CD14-positive monocyte (primary cell): ENCODE results near the gene MARCHF3. TPM values are rescaled to one million over a fixed set of nuclear protein-coding genes. Genes with fewer than 3 reads are reported as not detected.
A peak's percentile ranks its signal among the peaks of the same experiment; 100 is the strongest.

ENCODE experiments used
- DNase-seq, 3 donors: peaks; one replicate each; pipeline ENCODE4 v3.0.0-alpha.2; 2011 to 2022
- H2AFZ ChIP-seq: 2 replicates; pipeline ENCODE4 v1.6.0; 2012; ENCODE audit warnings: mild to moderate bottlenecking, low read depth, low read length, inconsistent platforms; ENCODE audit not compliant: insufficient read depth, poor library complexity, severe bottlenecking
- H3K27ac ChIP-seq, 2 donors: 1 replicate in 1 of 2; 2 replicates in 1 of 2; pipeline ENCODE4 v1.5.1; 2012 to 2013; ENCODE audit warnings: low read length in 2 of 2, control low read depth in 1 of 2, inconsistent platforms in 1 of 2, low read depth in 1 of 2, mild to moderate bottlenecking in 1 of 2
- H3K27me3 ChIP-seq, 2 donors: one replicate each; pipeline versions ENCODE4 v1.6.0 to v1.6.1; 2011 to 2013; ENCODE audit warnings: low read length in 2 of 2; ENCODE audit not compliant: control insufficient read depth in 2 of 2, insufficient read depth in 2 of 2
- H3K36me3 ChIP-seq, 2 donors: replicated peaks in 1 of 2; 1 replicate in 1 of 2; 2 replicates in 1 of 2; pipeline versions ENCODE4 v1.5.1 to v1.6.1; 2012 to 2013; ENCODE audit warnings: low read length in 2 of 2, control low read depth in 1 of 2, inconsistent platforms in 1 of 2, mild to moderate bottlenecking in 1 of 2; ENCODE audit not compliant: insufficient read depth in 2 of 2, control insufficient read depth in 1 of 2
- H3K4me1 ChIP-seq, 2 donors: 1 replicate in 1 of 2; 2 replicates in 1 of 2; pipeline versions ENCODE4 v1.5.1 to v1.6.1; 2012 to 2013; ENCODE audit warnings: low read length in 2 of 2, control low read depth in 1 of 2, inconsistent platforms in 1 of 2, mild to moderate bottlenecking in 1 of 2, moderate library complexity in 1 of 2; ENCODE audit not compliant: insufficient read depth in 2 of 2, control insufficient read depth in 1 of 2
- H3K4me2 ChIP-seq: replicated peaks from 2 replicates; pipeline ENCODE3; 2012; ENCODE audit warnings: low read length, moderate library complexity, mild to moderate bottlenecking; ENCODE audit not compliant: poor library complexity, severe bottlenecking; ENCODE audit errors: extremely low read depth
- H3K4me3 ChIP-seq, 3 experiments: fragments of 200-600 bp in 1 of 3; sonication (generic) in 1 of 3; replicated peaks in 1 of 3; 1 replicate in 2 of 3; 2 replicates in 1 of 3; pipeline ENCODE4 v1.5.1; 2011 to 2013; ENCODE audit warnings: low read length in 3 of 3, mild to moderate bottlenecking in 3 of 3, control low read depth in 2 of 3, low read depth in 2 of 3, inconsistent platforms in 1 of 3, moderate library complexity in 1 of 3
- H3K79me2 ChIP-seq: 2 replicates; pipeline ENCODE4 v1.6.0; 2012; ENCODE audit warnings: mild to moderate bottlenecking, control low read depth, inconsistent platforms, low read length, moderate library complexity; ENCODE audit not compliant: insufficient read depth
- H3K9ac ChIP-seq: 2 replicates; pipeline ENCODE4 v1.6.0; 2017; ENCODE audit warnings: low read length, mild to moderate bottlenecking; ENCODE audit not compliant: insufficient read depth, poor library complexity, severe bottlenecking
- H3K9me3 ChIP-seq, 2 donors: replicated peaks in 1 of 2; 1 replicate in 1 of 2; 2 replicates in 1 of 2; pipeline versions ENCODE4 v1.5.1 to v1.6.1; 2012 to 2013; ENCODE audit warnings: low read length in 2 of 2, control low read depth in 1 of 2; ENCODE audit not compliant: control insufficient read depth in 1 of 2, insufficient read depth in 1 of 2
- H4K20me1 ChIP-seq: 2 replicates; pipeline ENCODE4 v1.6.0; 2012; ENCODE audit warnings: mild to moderate bottlenecking, low read length, control low read depth, moderate library complexity; ENCODE audit not compliant: insufficient read depth
- H3K27ac Mint-ChIP-seq, 7 donors: one replicate each; pipeline ENCODE4 v1.8.0; 2020; ENCODE audit warnings: mild to moderate bottlenecking in 7 of 7, mixed read lengths in 7 of 7, moderate library complexity in 6 of 7, inconsistent platforms in 2 of 7
- H3K27me3 Mint-ChIP-seq, 3 donors: one replicate each; pipeline ENCODE4 v1.8.0; 2021 to 2022; ENCODE audit warnings: low read depth in 3 of 3, mild to moderate bottlenecking in 3 of 3, mixed read lengths in 3 of 3, moderate library complexity in 3 of 3, inconsistent platforms in 1 of 3
- H3K36me3 Mint-ChIP-seq, 2 donors: one replicate each; pipeline ENCODE4 v1.8.0; 2020; ENCODE audit warnings: mixed read lengths in 2 of 2, inconsistent platforms in 1 of 2, mild to moderate bottlenecking in 1 of 2
- H3K4me1 Mint-ChIP-seq: one replicate; pipeline ENCODE4 v1.8.0; 2020; ENCODE audit warnings: mild to moderate bottlenecking, mixed read lengths
- H3K4me3 Mint-ChIP-seq, 2 donors: one replicate each; pipeline ENCODE4 v1.8.0; 2020; ENCODE audit warnings: mild to moderate bottlenecking in 2 of 2, mixed read lengths in 2 of 2, moderate library complexity in 1 of 2
- H3K9me3 Mint-ChIP-seq, 7 donors: one replicate each; pipeline ENCODE4 v1.8.0; 2020 to 2022; ENCODE audit warnings: mixed read lengths in 7 of 7, mild to moderate bottlenecking in 6 of 7, moderate library complexity in 6 of 7, inconsistent platforms in 2 of 7
- WGBS: methylation state at CpG from one replicate; pipeline ENCODE4 v1.1.5; 2013; ENCODE audit warnings: missing lambda C conversion rate; ENCODE audit not compliant: insufficient coverage; 5-methylcytosine and 5-hydroxymethylcytosine counted together
- intact Hi-C, 2 donors: fragments of 100-400 bp; cut with micrococcal nuclease; formaldehyde crosslinking; loops; one replicate each; pipeline versions ENCODE4 v1.15.0 to v1.15.1; 2023
- polyA plus RNA-seq, 3 donors: library from polyadenylated mRNA; depleted of rRNA in 1 of 3; unstranded in 2 of 3; stranded (reverse) in 1 of 3; fragments of 300-500 nt in 2 of 3; fragments of >200 nt in 1 of 3; fragmentation: Illumina TruSeq in 2 of 3; gene quantifications; 1 replicate in 2 of 3; 2 replicates in 1 of 3; pipeline ENCODE4 v1.2.3, GENCODE V29; 2012 to 2021
- TF ChIP-seq, protein P1 (sequence below): fragments of 200-600 bp; IDR thresholded peaks from one replicate; pipeline ENCODE4 v1.8.0; 2022; ENCODE audit warnings: antibody characterized with exemption, mild to moderate bottlenecking

MARCHF3 gene
- polyA plus RNA-seq, 3 donors = 0.88 to 1.6 (median 0.96) TPM

DNA sequence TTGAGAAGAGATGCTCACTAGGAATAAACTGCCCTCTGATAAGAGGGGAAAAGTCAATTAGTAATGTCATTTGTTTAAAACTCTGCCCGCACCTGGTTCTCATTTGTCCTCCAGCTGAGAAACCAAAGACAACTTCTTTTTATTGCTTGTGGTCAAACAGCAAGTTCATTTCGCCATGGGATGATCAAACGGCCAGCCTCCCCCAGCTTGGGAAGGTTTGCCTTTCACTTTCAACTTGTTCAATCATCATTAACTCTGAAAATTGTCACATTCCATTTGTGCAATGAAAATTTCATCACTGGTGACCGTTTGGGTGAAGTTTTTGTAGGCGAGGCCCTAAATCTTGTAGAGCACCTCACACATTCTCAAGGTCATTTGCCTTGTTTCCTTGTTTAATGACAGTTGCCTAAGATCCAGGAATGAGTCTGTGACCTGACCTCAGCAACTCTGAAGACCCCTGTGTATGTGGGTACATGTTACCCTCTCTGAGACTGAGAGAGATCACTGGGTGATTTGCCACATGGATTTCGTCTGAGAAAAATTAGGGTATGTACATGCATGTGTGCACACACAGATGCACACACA is 117.7 kb downstream of the MARCHF3 start:
- H3K9ac ChIP-seq = no peak overlapping the region
- intact Hi-C loops = no loop called here
- H3K27ac Mint-ChIP-seq = peak overlapping the region in 2 of 7 donors; percentile 69 to 73
- peaks cover 4 to 6% of the 10 kb centered on the region in 2 donors for H3K9me3 ChIP-seq
- TF ChIP-seq, protein P1, sequence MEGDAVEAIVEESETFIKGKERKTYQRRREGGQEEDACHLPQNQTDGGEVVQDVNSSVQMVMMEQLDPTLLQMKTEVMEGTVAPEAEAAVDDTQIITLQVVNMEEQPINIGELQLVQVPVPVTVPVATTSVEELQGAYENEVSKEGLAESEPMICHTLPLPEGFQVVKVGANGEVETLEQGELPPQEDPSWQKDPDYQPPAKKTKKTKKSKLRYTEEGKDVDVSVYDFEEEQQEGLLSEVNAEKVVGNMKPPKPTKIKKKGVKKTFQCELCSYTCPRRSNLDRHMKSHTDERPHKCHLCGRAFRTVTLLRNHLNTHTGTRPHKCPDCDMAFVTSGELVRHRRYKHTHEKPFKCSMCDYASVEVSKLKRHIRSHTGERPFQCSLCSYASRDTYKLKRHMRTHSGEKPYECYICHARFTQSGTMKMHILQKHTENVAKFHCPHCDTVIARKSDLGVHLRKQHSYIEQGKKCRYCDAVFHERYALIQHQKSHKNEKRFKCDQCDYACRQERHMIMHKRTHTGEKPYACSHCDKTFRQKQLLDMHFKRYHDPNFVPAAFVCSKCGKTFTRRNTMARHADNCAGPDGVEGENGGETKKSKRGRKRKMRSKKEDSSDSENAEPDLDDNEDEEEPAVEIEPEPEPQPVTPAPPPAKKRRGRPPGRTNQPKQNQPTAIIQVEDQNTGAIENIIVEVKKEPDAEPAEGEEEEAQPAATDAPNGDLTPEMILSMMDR = no peak
- no peaks in the 10 kb centered on the region for H3K27me3 Mint-ChIP-seq
- 13% methylated on average over 3 of the region's 6 CpGs for WGBS
- DNase-seq = no peak
- H3K4me3 ChIP-seq = no peak overlapping the region
- no peak overlapping the region for H2AFZ ChIP-seq
- H3K36me3 ChIP-seq = peaks cover 0 to 9% of the 10 kb centered on the region in 2 donors
- H3K4me3 Mint-ChIP-seq = no peak overlapping the region
- no peak overlapping the region for H3K27ac ChIP-seq
- no peaks in the 10 kb centered on the region for H3K79me2 ChIP-seq
- H3K27me3 ChIP-seq = no peaks in the 10 kb centered on the region
- peaks cover 25 to 43% of the 10 kb centered on the region in 2 donors for H3K36me3 Mint-ChIP-seq
- H3K9me3 Mint-ChIP-seq = peaks cover 2 to 25% (median 16%) of the 10 kb centered on the region in 7 donors
- H4K20me1 ChIP-seq = no peaks in the 10 kb centered on the region
- H3K4me2 ChIP-seq = no peak overlapping the region
- peaks cover 16% of the 10 kb centered on the region for H3K4me1 Mint-ChIP-seq
- peaks cover 0 to 3% of the 10 kb centered on the region in 2 donors for H3K4me1 ChIP-seq

DNA sequence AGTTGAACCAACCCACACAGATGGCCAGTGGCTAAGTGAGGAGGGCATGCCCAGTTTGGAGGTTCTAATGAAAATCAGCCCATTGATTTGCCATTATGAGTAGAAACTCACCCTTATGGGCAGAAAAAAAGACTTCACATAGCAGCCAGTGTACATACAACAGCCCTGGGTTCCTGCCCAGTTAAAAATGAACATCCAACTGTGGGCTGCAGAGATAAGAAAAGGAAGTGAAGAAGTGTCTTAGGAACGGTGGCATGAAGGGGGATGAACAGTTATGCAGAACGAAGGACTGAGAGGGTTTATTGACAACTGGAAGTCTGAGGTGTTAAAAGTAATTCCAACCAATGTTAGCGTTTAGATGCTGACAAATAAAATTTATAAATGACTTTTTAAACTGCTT is 118.4 kb downstream of the MARCHF3 start:
- DNase-seq = no peak
- peaks cover 16% of the 10 kb centered on the region for H3K4me1 Mint-ChIP-seq
- no peak overlapping the region for H3K4me3 Mint-ChIP-seq
- no peak overlapping the region for H2AFZ ChIP-seq
- H3K27ac ChIP-seq = no peak overlapping the region
- peaks cover 2 to 25% (median 15%) of the 10 kb centered on the region in 7 donors for H3K9me3 Mint-ChIP-seq
- no peaks in the 10 kb centered on the region for H3K27me3 Mint-ChIP-seq
- peaks cover 22 to 40% of the 10 kb centered on the region in 2 donors for H3K36me3 Mint-ChIP-seq
- intact Hi-C loops = no loop called here
- H3K27me3 ChIP-seq = no peaks in the 10 kb centered on the region
- H3K36me3 ChIP-seq = peaks cover 0 to 9% of the 10 kb centered on the region in 2 donors
- peak overlapping the region in 2 of 7 donors; percentile 54 to 84 for H3K27ac Mint-ChIP-seq
- WGBS = 44% methylated on average over 3 of the region's 3 CpGs
- H4K20me1 ChIP-seq = no peaks in the 10 kb centered on the region
- no peak overlapping the region for H3K9ac ChIP-seq
- TF ChIP-seq, protein P1 = no peak
- no peak overlapping the region for H3K4me3 ChIP-seq
- no peaks in the 10 kb centered on the region for H3K79me2 ChIP-seq
- H3K9me3 ChIP-seq = peaks cover 4 to 6% of the 10 kb centered on the region in 2 donors
- no peak overlapping the region for H3K4me2 ChIP-seq
- peaks cover 0 to 3% of the 10 kb centered on the region in 2 donors for H3K4me1 ChIP-seq
